ENCODE results near the gene KCTD1. TPM values are rescaled to one million over a fixed set of nuclear protein-coding genes. Genes with fewer than 3 reads are reported as not detected.

KCTD1 gene
- total RNA-seq, 2 experiments from 2014 or later: 4.4 to 5.6 TPM

GRCh38 chr18:26524504-26525351, 23.6 kb downstream of the KCTD1 start:
- H3K4me1 Mint-ChIP-seq: no peaks in the 10 kb centered on the region
- H3K4me3 Mint-ChIP-seq: no peak overlapping the region
- H3K27me3 Mint-ChIP-seq: no peaks in the 10 kb centered on the region
- CTCF ChIA-PET: no interaction called here
- no peaks in the 10 kb centered on the region for H3K9me3 Mint-ChIP-seq
- POLR2A ChIA-PET: no interaction called here
- no peak for DNase-seq
- no peak overlapping the region for H3K27ac Mint-ChIP-seq
- no peaks in the 10 kb centered on the region for H3K36me3 Mint-ChIP-seq (ENCODE audit: low read depth)

GRCh38 chr18:26524002-26524401, 24.4 kb downstream of the KCTD1 start:
- H3K4me3 Mint-ChIP-seq: no peak overlapping the region
- no peaks in the 10 kb centered on the region for H3K27me3 Mint-ChIP-seq
- H3K9me3 Mint-ChIP-seq: no peaks in the 10 kb centered on the region
- H3K4me1 Mint-ChIP-seq: no peaks in the 10 kb centered on the region
- no peak overlapping the region for H3K27ac Mint-ChIP-seq
- no peak for DNase-seq
- no peaks in the 10 kb centered on the region for H3K36me3 Mint-ChIP-seq (ENCODE audit: low read depth)
- ChIA-PET CTCF (no interaction called here), POLR2A (no interaction called here)

- DNase-seq: no peak
- no peak overlapping the region for H3K27ac Mint-ChIP-seq
- H3K4me3 Mint-ChIP-seq: no peak overlapping the region
- POLR2A ChIA-PET: no interaction called here
- no peaks in the 10 kb centered on the region for H3K9me3 Mint-ChIP-seq
- H3K4me1 Mint-ChIP-seq: no peaks in the 10 kb centered on the region
- no peaks in the 10 kb centered on the region for H3K36me3 Mint-ChIP-seq (ENCODE audit: low read depth)
- no peaks in the 10 kb centered on the region for H3K27me3 Mint-ChIP-seq
- CTCF ChIA-PET: no interaction called here
Measured at GRCh38 chr18:26521617-26522016, 26.7 kb downstream of the KCTD1 start.

- H3K36me3 Mint-ChIP-seq (ENCODE audit: low read depth): no peaks in the 10 kb centered on the region
- POLR2A ChIA-PET: no interaction called here
- DNase-seq: no peak
Measured at GRCh38 chr18:26520974-26521373, 27.4 kb downstream of the KCTD1 start.

GRCh38 chr18:26519114-26519513, 29.2 kb downstream of the KCTD1 start:
- no peaks in the 10 kb centered on the region for H3K9me3 Mint-ChIP-seq
- no peak for DNase-seq
- POLR2A ChIA-PET: no interaction called here
- no peak overlapping the region for H3K27ac Mint-ChIP-seq
- CTCF ChIA-PET: no interaction called here
- H3K27me3 Mint-ChIP-seq: no peaks in the 10 kb centered on the region
- H3K36me3 Mint-ChIP-seq (ENCODE audit: low read depth): no peaks in the 10 kb centered on the region
- no peak overlapping the region for H3K4me3 Mint-ChIP-seq
- no peaks in the 10 kb centered on the region for H3K4me1 Mint-ChIP-seq

More at GRCh38 chr18:26520974-26521373, 27.4 kb downstream of the KCTD1 start:
- H3K4me3 Mint-ChIP-seq: no peak overlapping the region
- H3K4me1 Mint-ChIP-seq: no peaks in the 10 kb centered on the region
- CTCF ChIA-PET: no interaction called here
- no peaks in the 10 kb centered on the region for H3K27me3 Mint-ChIP-seq
- no peak overlapping the region for H3K27ac Mint-ChIP-seq
- H3K9me3 Mint-ChIP-seq: no peaks in the 10 kb centered on the region

GRCh38 chr18:26516964-26517363, 31.4 kb downstream of the KCTD1 start:
- CTCF ChIA-PET: no interaction called here
- H3K36me3 Mint-ChIP-seq (ENCODE audit: low read depth): no peaks in the 10 kb centered on the region
- no peak for DNase-seq
- H3K4me1 Mint-ChIP-seq: no peaks in the 10 kb centered on the region
- no peaks in the 10 kb centered on the region for H3K27me3 Mint-ChIP-seq
- H3K27ac Mint-ChIP-seq: no peak overlapping the region
- POLR2A ChIA-PET: no interaction called here
- no peak overlapping the region for H3K4me3 Mint-ChIP-seq
- H3K9me3 Mint-ChIP-seq: no peaks in the 10 kb centered on the region

GRCh38 chr18:26515643-26516487, 32.5 kb downstream of the KCTD1 start:
- Mint-ChIP-seq H3K27ac (no peak overlapping the region), H3K9me3 (no peaks in the 10 kb centered on the region), H3K4me1 (no peaks in the 10 kb centered on the region), H3K4me3 (no peak overlapping the region), H3K36me3 (ENCODE audit: low read depth) (no peaks in the 10 kb centered on the region), H3K27me3 (no peaks in the 10 kb centered on the region)
- POLR2A ChIA-PET: no interaction called here
- CTCF ChIA-PET: no interaction called here
- no peak for DNase-seq

- no peaks in the 10 kb centered on the region for H3K36me3 Mint-ChIP-seq (ENCODE audit: low read depth)
- DNase-seq: no peak
- no peaks in the 10 kb centered on the region for H3K4me1 Mint-ChIP-seq
- ChIA-PET POLR2A (no interaction called here), CTCF (no interaction called here)
- H3K9me3 Mint-ChIP-seq: no peaks in the 10 kb centered on the region
- H3K27me3 Mint-ChIP-seq: no peaks in the 10 kb centered on the region
- no peak overlapping the region for H3K27ac Mint-ChIP-seq
- H3K4me3 Mint-ChIP-seq: no peak overlapping the region
Measured at GRCh38 chr18:26511339-26512071, 36.8 kb downstream of the KCTD1 start.

GRCh38 chr18:26510337-26510736, 38.0 kb downstream of the KCTD1 start:
- ChIA-PET POLR2A (no interaction called here), CTCF (no interaction called here)
- Mint-ChIP-seq H3K27me3 (no peaks in the 10 kb centered on the region), H3K36me3 (ENCODE audit: low read depth) (no peaks in the 10 kb centered on the region), H3K9me3 (no peaks in the 10 kb centered on the region), H3K27ac (no peak overlapping the region), H3K4me1 (no peaks in the 10 kb centered on the region), H3K4me3 (no peak overlapping the region)
- no peak for DNase-seq

- Mint-ChIP-seq H3K4me3 (no peak overlapping the region), H3K27ac (no peak overlapping the region), H3K27me3 (no peaks in the 10 kb centered on the region), H3K9me3 (no peaks in the 10 kb centered on the region), H3K36me3 (ENCODE audit: low read depth) (no peaks in the 10 kb centered on the region), H3K4me1 (no peaks in the 10 kb centered on the region)
- ChIA-PET POLR2A (no interaction called here), CTCF (no interaction called here)
- no peak for DNase-seq
Measured at GRCh38 chr18:26506012-26506411, 42.3 kb downstream of the KCTD1 start.

GRCh38 chr18:26504831-26505230, 43.5 kb downstream of the KCTD1 start:
- Mint-ChIP-seq H3K27ac (no peak overlapping the region), H3K4me1 (no peaks in the 10 kb centered on the region), H3K36me3 (ENCODE audit: low read depth) (no peaks in the 10 kb centered on the region), H3K27me3 (no peaks in the 10 kb centered on the region), H3K9me3 (no peaks in the 10 kb centered on the region), H3K4me3 (no peak overlapping the region)
- no peak for DNase-seq
- POLR2A ChIA-PET: no interaction called here
- CTCF ChIA-PET: no interaction called here

- POLR2A ChIA-PET: no interaction called here
Measured at GRCh38 chr18:26503382-26503781, 45.0 kb downstream of the KCTD1 start.

GRCh38 chr18:26502823-26503222, 45.5 kb downstream of the KCTD1 start:
- no peaks in the 10 kb centered on the region for H3K4me1 Mint-ChIP-seq
- H3K4me3 Mint-ChIP-seq: no peak overlapping the region
- no peak for DNase-seq
- no peaks in the 10 kb centered on the region for H3K27me3 Mint-ChIP-seq
- no peaks in the 10 kb centered on the region for H3K9me3 Mint-ChIP-seq
- CTCF ChIA-PET: no interaction called here
- no peak overlapping the region for H3K27ac Mint-ChIP-seq
- no peaks in the 10 kb centered on the region for H3K36me3 Mint-ChIP-seq (ENCODE audit: low read depth)
- POLR2A ChIA-PET: no interaction called here

More at GRCh38 chr18:26503382-26503781, 45.0 kb downstream of the KCTD1 start:
- no peak for DNase-seq
- CTCF ChIA-PET: no interaction called here
- Mint-ChIP-seq H3K4me1 (no peaks in the 10 kb centered on the region), H3K36me3 (ENCODE audit: low read depth) (no peaks in the 10 kb centered on the region), H3K27ac (no peak overlapping the region), H3K4me3 (no peak overlapping the region), H3K9me3 (no peaks in the 10 kb centered on the region), H3K27me3 (no peaks in the 10 kb centered on the region)
